GM21737 (cell line): ENCODE measurements around the gene WIF1.
A peak's percentile ranks its signal among the peaks of the same experiment; 100 is the strongest.

ENCODE experiments used
- ATAC-seq: cut with Tn5 transposase; IDR thresholded peaks from one replicate; pipeline ENCODE4 v1.9.1; 2021; ENCODE audit warnings: mild to moderate bottlenecking, moderate library complexity; ENCODE audit not compliant: unreplicated experiment

The WIF1 gene

GRCh38 chr12:65121049-65121955 is at the start of gene WIF1:
Gene WIF1 (minus strand): TSS chr12:65121305. CDS start chr12:65121191, 114 bp downstream.
- ATAC-seq: no peak

GRCh38 chr12:65170209-65170881 is 49.2 kb upstream of the WIF1 start:
- ATAC-seq: peak; percentile 44

- peak; percentile 93 for ATAC-seq
Measured at GRCh38 chr12:65169320-65170208, 48.5 kb upstream of the WIF1 start, which contains the start of gene LEMD3. Gene LEMD3 (plus strand): TSS chr12:65169583. CDS start chr12:65169597, 14 bp downstream.

- no peak for ATAC-seq
Measured at GRCh38 chr12:65168681-65169319, 47.7 kb upstream of the WIF1 start.

GRCh38 chr12:65164774-65165173 is 43.7 kb upstream of the WIF1 start:
- no peak for ATAC-seq

- no peak for ATAC-seq
Measured at GRCh38 chr12:65164244-65164643, 43.1 kb upstream of the WIF1 start.

- no peak for ATAC-seq
Measured at GRCh38 chr12:65162609-65163008, 41.5 kb upstream of the WIF1 start.

- no peak for ATAC-seq
Measured at GRCh38 chr12:65157091-65157490, 36.0 kb upstream of the WIF1 start.

- peak; percentile 91 for ATAC-seq
Measured at GRCh38 chr12:65156366-65156841, 35.3 kb upstream of the WIF1 start.

- peak; percentile 24 for ATAC-seq
Measured at GRCh38 chr12:65155784-65156183, 34.7 kb upstream of the WIF1 start.

GRCh38 chr12:65152596-65152995 is 31.5 kb upstream of the WIF1 start:
- no peak for ATAC-seq

GRCh38 chr12:65152012-65152411 is 30.9 kb upstream of the WIF1 start:
- no peak for ATAC-seq

GRCh38 chr12:65147312-65147905 is 26.3 kb upstream of the WIF1 start:
- ATAC-seq: no peak

GRCh38 chr12:65140738-65141137 is 19.6 kb upstream of the WIF1 start:
- no peak for ATAC-seq

GRCh38 chr12:65139389-65139788 is 18.3 kb upstream of the WIF1 start:
- no peak for ATAC-seq

GRCh38 chr12:65133879-65134278 is 12.8 kb upstream of the WIF1 start:
- ATAC-seq: no peak

- no peak for ATAC-seq
Measured at GRCh38 chr12:65126482-65126881, 5.4 kb upstream of the WIF1 start.

GRCh38 chr12:65125975-65126374 is 4.9 kb upstream of the WIF1 start:
- ATAC-seq: no peak

- ATAC-seq: no peak
Measured at GRCh38 chr12:65125247-65125646, 4.1 kb upstream of the WIF1 start.
